ENCODE measurements around the gene NBAS. TPM values are rescaled to one million over a fixed set of nuclear protein-coding genes. Genes with fewer than 3 reads are reported as not detected.

The NBAS gene
- total RNA-seq, 4 donors from 2014 or later = 22.8 to 32.0 (median 23.7) TPM

- Histone ChIP-seq H3K27ac (no peak overlapping the region), H3K4me3 (no peak overlapping the region), H3K27me3 (no peaks in the 10 kb centered on the region), H3K9me3 (no peaks in the 10 kb centered on the region), H3K36me3 (peaks cover 0 to 57% (median 7%) of the 10 kb centered on the region in 3 donors), H3K4me1 (no peaks in the 10 kb centered on the region)
- intact Hi-C loops (cut with DNase I) = no loop called here
- TF ChIP-seq POLR2A (IDR thresholded peaks at IDR 0.05) = no peak
- TF ChIP-seq, protein P1, sequence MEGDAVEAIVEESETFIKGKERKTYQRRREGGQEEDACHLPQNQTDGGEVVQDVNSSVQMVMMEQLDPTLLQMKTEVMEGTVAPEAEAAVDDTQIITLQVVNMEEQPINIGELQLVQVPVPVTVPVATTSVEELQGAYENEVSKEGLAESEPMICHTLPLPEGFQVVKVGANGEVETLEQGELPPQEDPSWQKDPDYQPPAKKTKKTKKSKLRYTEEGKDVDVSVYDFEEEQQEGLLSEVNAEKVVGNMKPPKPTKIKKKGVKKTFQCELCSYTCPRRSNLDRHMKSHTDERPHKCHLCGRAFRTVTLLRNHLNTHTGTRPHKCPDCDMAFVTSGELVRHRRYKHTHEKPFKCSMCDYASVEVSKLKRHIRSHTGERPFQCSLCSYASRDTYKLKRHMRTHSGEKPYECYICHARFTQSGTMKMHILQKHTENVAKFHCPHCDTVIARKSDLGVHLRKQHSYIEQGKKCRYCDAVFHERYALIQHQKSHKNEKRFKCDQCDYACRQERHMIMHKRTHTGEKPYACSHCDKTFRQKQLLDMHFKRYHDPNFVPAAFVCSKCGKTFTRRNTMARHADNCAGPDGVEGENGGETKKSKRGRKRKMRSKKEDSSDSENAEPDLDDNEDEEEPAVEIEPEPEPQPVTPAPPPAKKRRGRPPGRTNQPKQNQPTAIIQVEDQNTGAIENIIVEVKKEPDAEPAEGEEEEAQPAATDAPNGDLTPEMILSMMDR (IDR thresholded peaks at IDR 0.05) = no peak
- WGBS, 2 donors = 47 to 90% methylated on average over 1 of the region's 1 CpG
- DNase-seq = no peak
These were observed 49.4 kb downstream of the NBAS start for GRCh38 chr2:15511686-15512085.

DNA sequence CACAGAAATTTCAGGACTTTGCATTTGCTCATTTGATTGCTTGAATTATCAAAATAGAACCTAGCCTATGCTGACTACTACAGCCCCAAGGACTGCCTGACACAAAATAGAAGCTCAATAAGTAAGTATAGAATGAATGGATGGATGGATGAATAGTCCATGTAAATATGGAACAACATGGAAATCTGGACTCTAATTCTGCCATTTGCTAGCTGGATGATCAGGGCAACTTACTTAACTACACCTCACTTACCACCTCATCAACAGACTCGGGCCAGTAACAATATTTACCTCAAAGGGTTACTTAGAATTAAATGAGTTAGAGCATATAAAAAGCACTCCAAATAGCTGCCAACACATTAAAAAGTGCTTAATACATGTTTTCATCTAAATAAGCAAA, 50.6 kb downstream of the NBAS start:
- peaks cover 0 to 58% (median 7%) of the 10 kb centered on the region in 3 donors for H3K36me3 ChIP-seq
- WGBS, 2 donors = 80 to 100% methylated on average over 1 of the region's 1 CpG
- H3K4me1 ChIP-seq = no peaks in the 10 kb centered on the region
- H3K27me3 ChIP-seq = no peaks in the 10 kb centered on the region
- no peak overlapping the region for H3K27ac ChIP-seq
- H3K4me3 ChIP-seq = no peak overlapping the region
- no peaks in the 10 kb centered on the region for H3K9me3 ChIP-seq
- intact Hi-C loops (cut with DNase I) = no loop called here
- no peak for TF ChIP-seq POLR2A (IDR thresholded peaks at IDR 0.05)
- TF ChIP-seq, protein P1 (IDR thresholded peaks at IDR 0.05) = no peak
- no peak for DNase-seq

GRCh38 chr2:15510131-15510530, 51.0 kb downstream of the NBAS start:
- TF ChIP-seq, protein P1 (IDR thresholded peaks at IDR 0.05) = no peak
- no peak for TF ChIP-seq POLR2A (IDR thresholded peaks at IDR 0.05)
- Histone ChIP-seq H3K36me3 (peaks cover 0 to 61% (median 7%) of the 10 kb centered on the region in 3 donors), H3K9me3 (no peaks in the 10 kb centered on the region), H3K4me1 (no peaks in the 10 kb centered on the region), H3K27ac (no peak overlapping the region), H3K4me3 (no peak overlapping the region), H3K27me3 (no peaks in the 10 kb centered on the region)
- intact Hi-C loops (cut with DNase I) = no loop called here
- 67 to 93% methylated on average over 1 of the region's 3 CpGs for WGBS, 2 donors
- DNase-seq = no peak

- Histone ChIP-seq H3K4me1 (no peaks in the 10 kb centered on the region), H3K36me3 (peaks cover 0 to 72% (median 7%) of the 10 kb centered on the region in 3 donors), H3K4me3 (no peak overlapping the region), H3K27me3 (no peaks in the 10 kb centered on the region), H3K9me3 (no peaks in the 10 kb centered on the region), H3K27ac (no peak overlapping the region)
- DNase-seq = no peak
- intact Hi-C loops (cut with DNase I) = no loop called here
- 82 to 88% methylated on average over 3 of the region's 3 CpGs for WGBS, 2 donors
- TF ChIP-seq POLR2A (IDR thresholded peaks at IDR 0.05) = no peak
These were observed 53.4 kb downstream of the NBAS start for GRCh38 chr2:15507697-15508096.

DNA sequence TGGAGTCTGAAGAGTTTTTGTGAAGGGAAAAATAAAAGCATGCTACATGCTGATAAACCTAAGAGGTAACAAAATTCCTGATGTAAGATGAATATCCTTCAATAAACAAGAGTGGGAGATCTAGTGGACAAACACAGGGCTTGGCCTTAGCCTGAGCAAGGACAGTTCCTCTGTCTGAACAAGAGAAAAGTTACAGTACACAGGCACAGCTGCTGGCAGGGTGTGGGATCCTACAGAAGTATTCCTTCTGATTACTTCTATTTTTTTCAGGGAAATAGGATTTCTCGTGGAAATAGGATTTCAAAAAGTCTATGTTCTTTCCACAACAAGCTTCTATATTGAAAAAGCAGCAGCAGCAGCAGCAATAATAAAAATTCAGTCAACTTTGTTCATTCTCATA, 54.1 kb downstream of the NBAS start:
- intact Hi-C loops (cut with DNase I) = no loop called here
- Histone ChIP-seq H3K9me3 (no peaks in the 10 kb centered on the region), H3K27me3 (no peaks in the 10 kb centered on the region), H3K36me3 (peaks cover 0 to 72% (median 7%) of the 10 kb centered on the region in 3 donors), H3K4me1 (no peaks in the 10 kb centered on the region), H3K4me3 (no peak overlapping the region), H3K27ac (no peak overlapping the region)
- WGBS, 2 donors = 72 to 83% methylated on average over 1 of the region's 1 CpG
- no peak for TF ChIP-seq POLR2A (IDR thresholded peaks at IDR 0.05)
- TF ChIP-seq, protein P1 (IDR thresholded peaks at IDR 0.05) = no peak
- no peak for DNase-seq

GRCh38 chr2:15506229-15506819, 54.8 kb downstream of the NBAS start:
- no peaks in the 10 kb centered on the region for H3K9me3 ChIP-seq
- H3K27ac ChIP-seq = no peak overlapping the region
- 75 to 84% methylated on average over 2 of the region's 2 CpGs for WGBS, 2 donors
- intact Hi-C loops (cut with DNase I) = no loop called here
- H3K27me3 ChIP-seq = no peaks in the 10 kb centered on the region
- H3K4me3 ChIP-seq = no peak overlapping the region
- DNase-seq = no peak
- no peaks in the 10 kb centered on the region for H3K4me1 ChIP-seq
- H3K36me3 ChIP-seq = peaks cover 0 to 75% (median 7%) of the 10 kb centered on the region in 3 donors
- TF ChIP-seq POLR2A (IDR thresholded peaks at IDR 0.05) = no peak
- TF ChIP-seq, protein P1 (IDR thresholded peaks at IDR 0.05) = no peak

Measured in esophagus squamous epithelium (tissue), 5 donors.